ENCODE data around the gene GAMT. TPM values are rescaled to one million over a fixed set of nuclear protein-coding genes. Genes with fewer than 3 reads are reported as not detected.
A peak's percentile ranks its signal among the peaks of the same experiment; 100 is the strongest.

GAMT gene
- total and polyA plus RNA-seq, 2 of the 13 experiments (the other 11 are each of a cell fraction or from before 2014, with no cell fraction given), result 115 to 124 TPM

DNA sequence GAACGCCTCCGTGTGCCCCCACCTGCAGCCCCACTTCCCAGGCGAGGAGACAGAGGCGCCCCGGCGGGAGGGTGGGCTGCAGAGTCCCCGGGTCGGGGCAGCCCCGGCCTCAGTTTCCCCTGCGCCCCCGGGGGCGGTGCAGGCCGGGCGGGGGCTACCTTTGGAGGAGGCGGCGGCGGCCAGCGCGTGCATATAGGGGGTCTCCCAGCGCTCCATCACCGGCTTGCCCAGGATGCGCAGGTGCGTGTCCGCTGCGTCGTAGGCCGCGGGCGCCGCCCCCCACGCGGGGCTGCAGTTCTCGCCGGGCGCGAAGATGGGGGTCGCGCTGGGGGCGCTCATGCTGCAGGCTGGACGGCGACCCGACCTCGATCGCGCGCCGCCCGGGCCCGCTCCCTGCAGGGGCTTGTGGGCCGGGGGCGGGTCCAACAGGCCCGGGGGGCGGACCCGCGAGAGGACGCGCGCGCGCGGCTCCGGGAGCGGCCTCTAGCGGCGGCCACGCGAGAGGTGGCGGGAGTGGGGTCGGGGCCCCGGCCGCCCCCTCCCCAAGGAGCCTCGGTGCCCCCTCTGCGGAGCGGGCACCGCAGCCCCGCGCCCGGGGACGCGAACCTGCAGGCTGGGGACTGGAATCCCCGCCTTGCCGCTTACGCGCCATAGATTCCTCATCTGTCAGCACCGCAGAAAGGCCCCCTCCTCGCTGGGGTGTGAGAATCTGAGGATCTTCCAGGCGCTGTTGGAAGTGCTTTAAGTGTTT lies at the start of gene GAMT (continued):
- TF ChIP-seq RNF2 (conservative IDR thresholded peaks at IDR 0.05; ENCODE audit: low read depth) (no peak), MTA1 (CRISPR knock-in tag; IDR thresholded peaks at IDR 0.05; ENCODE audit: borderline replicate concordance) (peak; percentile 22; the same call in 1 of the 2 replicates), ZMYM4 (CRISPR knock-in tag; IDR thresholded peaks at IDR 0.05) (0 out of 2 replicates have a peak, but pooled peaks have one; percentile 30), CBX1 (IDR thresholded peaks at IDR 0.05; ENCODE audit: low read depth) (no peak), JARID2 (CRISPR knock-in tag; IDR thresholded peaks at IDR 0.05; ENCODE audit: insufficient replicate concordance) (no peak), KDM3A (CRISPR knock-in tag; IDR thresholded peaks at IDR 0.05; ENCODE audit: low read depth) (no peak), AHR (CRISPR knock-in tag; IDR thresholded peaks at IDR 0.05) (no peak), POLR2A (IDR thresholded peaks at IDR 0.05; ENCODE audit: insufficient read depth in 1 of 2, low read depth in 2 of 2, low read length in 2 of 2) (peak in 1 of 2 experiments; percentile 82; a peak in 2 of 4 replicates), CCAR2 (optimal IDR thresholded peaks at IDR 0.05; ENCODE audit: low read depth, low read length) (no peak), ZFYVE20 (CRISPR knock-in tag; IDR thresholded peaks at IDR 0.05; ENCODE audit: borderline replicate concordance, low read depth) (no peak), ATAD3A (CRISPR knock-in tag; IDR thresholded peaks at IDR 0.05) (no peak), ZFP36 (IDR thresholded peaks at IDR 0.05; ENCODE audit: borderline replicate concordance, low read depth, low read length, partially characterized antibody) (no peak), TBX3 (IDR thresholded peaks at IDR 0.05; ENCODE audit: borderline replicate concordance) (no peak), HOXD1 (CRISPR knock-in tag; IDR thresholded peaks at IDR 0.05) (no peak)
- TF ChIP-seq, protein P1, sequence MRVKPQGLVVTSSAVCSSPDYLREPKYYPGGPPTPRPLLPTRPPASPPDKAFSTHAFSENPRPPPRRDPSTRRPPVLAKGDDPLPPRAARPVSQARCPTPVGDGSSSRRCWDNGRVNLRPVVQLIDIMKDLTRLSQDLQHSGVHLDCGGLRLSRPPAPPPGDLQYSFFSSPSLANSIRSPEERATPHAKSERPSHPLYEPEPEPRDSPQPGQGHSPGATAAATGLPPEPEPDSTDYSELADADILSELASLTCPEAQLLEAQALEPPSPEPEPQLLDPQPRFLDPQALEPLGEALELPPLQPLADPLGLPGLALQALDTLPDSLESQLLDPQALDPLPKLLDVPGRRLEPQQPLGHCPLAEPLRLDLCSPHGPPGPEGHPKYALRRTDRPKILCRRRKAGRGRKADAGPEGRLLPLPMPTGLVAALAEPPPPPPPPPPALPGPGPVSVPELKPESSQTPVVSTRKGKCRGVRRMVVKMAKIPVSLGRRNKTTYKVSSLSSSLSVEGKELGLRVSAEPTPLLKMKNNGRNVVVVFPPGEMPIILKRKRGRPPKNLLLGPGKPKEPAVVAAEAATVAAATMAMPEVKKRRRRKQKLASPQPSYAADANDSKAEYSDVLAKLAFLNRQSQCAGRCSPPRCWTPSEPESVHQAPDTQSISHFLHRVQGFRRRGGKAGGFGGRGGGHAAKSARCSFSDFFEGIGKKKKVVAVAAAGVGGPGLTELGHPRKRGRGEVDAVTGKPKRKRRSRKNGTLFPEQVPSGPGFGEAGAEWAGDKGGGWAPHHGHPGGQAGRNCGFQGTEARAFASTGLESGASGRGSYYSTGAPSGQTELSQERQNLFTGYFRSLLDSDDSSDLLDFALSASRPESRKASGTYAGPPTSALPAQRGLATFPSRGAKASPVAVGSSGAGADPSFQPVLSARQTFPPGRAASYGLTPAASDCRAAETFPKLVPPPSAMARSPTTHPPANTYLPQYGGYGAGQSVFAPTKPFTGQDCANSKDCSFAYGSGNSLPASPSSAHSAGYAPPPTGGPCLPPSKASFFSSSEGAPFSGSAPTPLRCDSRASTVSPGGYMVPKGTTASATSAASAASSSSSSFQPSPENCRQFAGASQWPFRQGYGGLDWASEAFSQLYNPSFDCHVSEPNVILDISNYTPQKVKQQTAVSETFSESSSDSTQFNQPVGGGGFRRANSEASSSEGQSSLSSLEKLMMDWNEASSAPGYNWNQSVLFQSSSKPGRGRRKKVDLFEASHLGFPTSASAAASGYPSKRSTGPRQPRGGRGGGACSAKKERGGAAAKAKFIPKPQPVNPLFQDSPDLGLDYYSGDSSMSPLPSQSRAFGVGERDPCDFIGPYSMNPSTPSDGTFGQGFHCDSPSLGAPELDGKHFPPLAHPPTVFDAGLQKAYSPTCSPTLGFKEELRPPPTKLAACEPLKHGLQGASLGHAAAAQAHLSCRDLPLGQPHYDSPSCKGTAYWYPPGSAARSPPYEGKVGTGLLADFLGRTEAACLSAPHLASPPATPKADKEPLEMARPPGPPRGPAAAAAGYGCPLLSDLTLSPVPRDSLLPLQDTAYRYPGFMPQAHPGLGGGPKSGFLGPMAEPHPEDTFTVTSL (CRISPR knock-in tag; IDR thresholded peaks at IDR 0.05; ENCODE audit: borderline replicate concordance), result 0 out of 2 replicates have a peak, but pooled peaks have one; percentile 3
- TF ChIP-seq, protein P2, sequence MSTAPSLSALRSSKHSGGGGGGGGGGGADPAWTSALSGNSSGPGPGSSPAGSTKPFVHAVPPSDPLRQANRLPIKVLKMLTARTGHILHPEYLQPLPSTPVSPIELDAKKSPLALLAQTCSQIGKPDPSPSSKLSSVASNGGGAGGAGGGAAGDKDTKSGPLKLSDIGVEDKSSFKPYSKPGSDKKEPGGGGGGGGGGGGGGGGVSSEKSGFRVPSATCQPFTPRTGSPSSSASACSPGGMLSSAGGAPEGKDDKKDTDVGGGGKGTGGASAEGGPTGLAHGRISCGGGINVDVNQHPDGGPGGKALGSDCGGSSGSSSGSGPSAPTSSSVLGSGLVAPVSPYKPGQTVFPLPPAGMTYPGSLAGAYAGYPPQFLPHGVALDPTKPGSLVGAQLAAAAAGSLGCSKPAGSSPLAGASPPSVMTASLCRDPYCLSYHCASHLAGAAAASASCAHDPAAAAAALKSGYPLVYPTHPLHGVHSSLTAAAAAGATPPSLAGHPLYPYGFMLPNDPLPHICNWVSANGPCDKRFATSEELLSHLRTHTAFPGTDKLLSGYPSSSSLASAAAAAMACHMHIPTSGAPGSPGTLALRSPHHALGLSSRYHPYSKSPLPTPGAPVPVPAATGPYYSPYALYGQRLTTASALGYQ (CRISPR knock-in tag; IDR thresholded peaks at IDR 0.05), result no peak
- TF ChIP-seq, protein P3, sequence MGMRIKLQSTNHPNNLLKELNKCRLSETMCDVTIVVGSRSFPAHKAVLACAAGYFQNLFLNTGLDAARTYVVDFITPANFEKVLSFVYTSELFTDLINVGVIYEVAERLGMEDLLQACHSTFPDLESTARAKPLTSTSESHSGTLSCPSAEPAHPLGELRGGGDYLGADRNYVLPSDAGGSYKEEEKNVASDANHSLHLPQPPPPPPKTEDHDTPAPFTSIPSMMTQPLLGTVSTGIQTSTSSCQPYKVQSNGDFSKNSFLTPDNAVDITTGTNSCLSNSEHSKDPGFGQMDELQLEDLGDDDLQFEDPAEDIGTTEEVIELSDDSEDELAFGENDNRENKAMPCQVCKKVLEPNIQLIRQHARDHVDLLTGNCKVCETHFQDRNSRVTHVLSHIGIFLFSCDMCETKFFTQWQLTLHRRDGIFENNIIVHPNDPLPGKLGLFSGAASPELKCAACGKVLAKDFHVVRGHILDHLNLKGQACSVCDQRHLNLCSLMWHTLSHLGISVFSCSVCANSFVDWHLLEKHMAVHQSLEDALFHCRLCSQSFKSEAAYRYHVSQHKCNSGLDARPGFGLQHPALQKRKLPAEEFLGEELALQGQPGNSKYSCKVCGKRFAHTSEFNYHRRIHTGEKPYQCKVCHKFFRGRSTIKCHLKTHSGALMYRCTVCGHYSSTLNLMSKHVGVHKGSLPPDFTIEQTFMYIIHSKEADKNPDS (CRISPR knock-in tag; IDR thresholded peaks at IDR 0.05), result no peak
- TF ChIP-seq, protein P4, sequence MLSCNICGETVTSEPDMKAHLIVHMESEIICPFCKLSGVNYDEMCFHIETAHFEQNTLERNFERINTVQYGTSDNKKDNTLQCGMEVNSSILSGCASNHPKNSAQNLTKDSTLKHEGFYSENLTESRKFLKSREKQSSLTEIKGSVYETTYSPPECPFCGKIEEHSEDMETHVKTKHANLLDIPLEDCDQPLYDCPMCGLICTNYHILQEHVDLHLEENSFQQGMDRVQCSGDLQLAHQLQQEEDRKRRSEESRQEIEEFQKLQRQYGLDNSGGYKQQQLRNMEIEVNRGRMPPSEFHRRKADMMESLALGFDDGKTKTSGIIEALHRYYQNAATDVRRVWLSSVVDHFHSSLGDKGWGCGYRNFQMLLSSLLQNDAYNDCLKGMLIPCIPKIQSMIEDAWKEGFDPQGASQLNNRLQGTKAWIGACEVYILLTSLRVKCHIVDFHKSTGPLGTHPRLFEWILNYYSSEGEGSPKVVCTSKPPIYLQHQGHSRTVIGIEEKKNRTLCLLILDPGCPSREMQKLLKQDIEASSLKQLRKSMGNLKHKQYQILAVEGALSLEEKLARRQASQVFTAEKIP (CRISPR knock-in tag; IDR thresholded peaks at IDR 0.05; ENCODE audit: borderline replicate concordance), result no peak

Measured in HepG2 (cell line).